Lower leg skin (tissue), 3 donors: ENCODE measurements around the gene CHID1.

Source experiments
- CTCF ChIP-seq, 3 donors: fragments of 450-650 bp; IDR thresholded peaks; one replicate each; pipeline ENCODE4 v1.5.1; 2016; ENCODE audit warnings: antibody characterized with exemption in 3 of 3, mild to moderate bottlenecking in 3 of 3, moderate library complexity in 2 of 3
- POLR2A ChIP-seq, 2 donors: fragments of 450-650 bp; IDR thresholded peaks; one replicate each; pipeline ENCODE4 v1.6.1; 2016 to 2017; ENCODE audit warnings: antibody characterized with exemption in 2 of 2, mild to moderate bottlenecking in 1 of 2, moderate library complexity in 1 of 2

DNA sequence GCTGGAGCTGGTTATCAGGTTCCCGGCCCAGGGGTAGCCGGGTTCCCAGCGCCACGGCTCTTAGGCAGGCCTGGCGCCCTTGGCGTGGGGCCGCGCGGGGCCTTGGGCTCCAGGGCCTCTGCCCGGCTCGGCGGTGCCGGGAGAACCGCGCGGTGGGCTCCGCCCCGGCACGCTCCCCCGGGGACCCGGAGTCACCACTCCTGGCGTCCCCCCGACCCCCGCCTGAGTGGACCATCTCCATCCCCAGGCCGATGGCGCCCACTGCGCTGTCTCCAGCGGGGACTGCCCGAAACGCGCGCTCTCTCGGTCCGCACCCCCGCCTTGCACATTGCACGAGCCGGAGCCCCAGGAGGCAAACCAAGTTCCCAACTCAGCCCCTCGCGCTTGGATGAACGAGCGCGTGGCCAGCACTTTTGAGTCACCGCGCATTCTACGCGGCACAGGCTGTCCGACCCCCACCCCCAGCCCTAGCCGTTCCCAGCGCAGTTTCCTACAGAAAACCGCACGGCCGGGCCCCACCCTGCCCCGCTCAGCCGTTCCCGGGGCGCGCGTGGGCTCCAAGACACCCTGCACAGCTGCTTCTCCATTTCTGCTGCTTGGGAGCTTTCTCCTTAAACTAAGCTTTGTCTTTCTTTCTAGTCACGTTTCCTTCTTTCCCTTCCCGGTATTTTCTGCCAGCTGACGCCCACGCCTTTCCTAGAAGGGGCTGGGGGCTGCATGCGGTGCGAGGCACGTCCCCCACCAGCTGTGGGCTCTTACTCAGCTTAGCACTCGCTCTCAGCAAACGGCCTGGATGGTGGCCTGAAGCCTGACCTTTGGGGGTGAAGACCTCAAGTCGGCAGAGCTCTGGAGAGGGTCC, 650 bp upstream of the CHID1 start:
- TF ChIP-seq POLR2A (IDR thresholded peaks at IDR 0.05) (no peak), CTCF (IDR thresholded peaks at IDR 0.05) (no peak)
